ENCODE results near the gene HMGCLL1. TPM values are rescaled to one million over a fixed set of nuclear protein-coding genes. Genes with fewer than 3 reads are reported as not detected.

The HMGCLL1 gene
- total and polyA plus RNA-seq, 7 donors = 0.32 to 1.3 (median 0.56) TPM

DNA sequence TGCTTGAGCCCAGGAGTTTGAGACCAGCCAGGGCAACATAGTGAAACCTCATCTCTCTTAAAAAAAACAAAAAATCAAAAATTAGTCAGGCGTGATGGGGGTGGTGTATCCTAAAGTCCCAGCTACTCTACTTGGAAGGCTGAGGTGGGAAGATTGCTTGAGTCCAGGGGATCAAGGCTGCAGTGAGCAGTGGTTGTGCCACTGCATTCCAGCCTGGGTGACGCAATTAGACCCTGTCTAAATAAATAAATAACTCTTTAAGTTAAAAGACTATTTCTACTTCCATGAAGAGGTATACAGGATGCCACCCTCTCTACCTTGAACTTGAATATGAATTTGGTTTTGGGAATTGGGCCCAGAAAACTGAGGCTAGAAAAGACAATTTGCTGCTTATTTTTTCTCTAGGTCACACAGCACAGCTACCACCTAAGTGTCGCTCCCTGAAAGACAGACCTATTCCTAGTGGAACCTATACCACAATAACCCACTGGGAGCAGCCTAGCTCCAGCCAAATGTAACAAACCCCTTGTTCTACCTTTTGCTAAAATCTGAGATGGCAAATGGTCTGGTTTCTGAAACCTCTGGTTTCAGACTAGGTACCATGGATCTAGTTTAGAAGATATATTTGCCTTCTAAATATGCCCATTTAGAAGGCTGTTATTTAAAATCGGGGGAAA is 35.2 kb downstream of the HMGCLL1 start:
- ATAC-seq = no peak
- Histone ChIP-seq H3K36me3 (ENCODE audit: insufficient read depth in 1 of 2, low read depth in 1 of 2) (no peaks in the 10 kb centered on the region), H3K4me3 (no peak overlapping the region), H3K27ac (no peak overlapping the region), H3K27me3 (ENCODE audit: insufficient read depth in 3 of 3, low read length in 2 of 3) (no peaks in the 10 kb centered on the region), H3K4me1 (no peaks in the 10 kb centered on the region), H3K9me3 (peaks cover 3% of the 10 kb centered on the region)
- 81 to 86% (median 81%) methylated on average over 4 of the region's 4 CpGs for WGBS, 3 donors
- intact Hi-C loops (cut with DNase I) = no loop called here
- TF ChIP-seq, protein P1, sequence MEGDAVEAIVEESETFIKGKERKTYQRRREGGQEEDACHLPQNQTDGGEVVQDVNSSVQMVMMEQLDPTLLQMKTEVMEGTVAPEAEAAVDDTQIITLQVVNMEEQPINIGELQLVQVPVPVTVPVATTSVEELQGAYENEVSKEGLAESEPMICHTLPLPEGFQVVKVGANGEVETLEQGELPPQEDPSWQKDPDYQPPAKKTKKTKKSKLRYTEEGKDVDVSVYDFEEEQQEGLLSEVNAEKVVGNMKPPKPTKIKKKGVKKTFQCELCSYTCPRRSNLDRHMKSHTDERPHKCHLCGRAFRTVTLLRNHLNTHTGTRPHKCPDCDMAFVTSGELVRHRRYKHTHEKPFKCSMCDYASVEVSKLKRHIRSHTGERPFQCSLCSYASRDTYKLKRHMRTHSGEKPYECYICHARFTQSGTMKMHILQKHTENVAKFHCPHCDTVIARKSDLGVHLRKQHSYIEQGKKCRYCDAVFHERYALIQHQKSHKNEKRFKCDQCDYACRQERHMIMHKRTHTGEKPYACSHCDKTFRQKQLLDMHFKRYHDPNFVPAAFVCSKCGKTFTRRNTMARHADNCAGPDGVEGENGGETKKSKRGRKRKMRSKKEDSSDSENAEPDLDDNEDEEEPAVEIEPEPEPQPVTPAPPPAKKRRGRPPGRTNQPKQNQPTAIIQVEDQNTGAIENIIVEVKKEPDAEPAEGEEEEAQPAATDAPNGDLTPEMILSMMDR (IDR thresholded peaks at IDR 0.05) = no peak
- DNase-seq = no peak

DNA sequence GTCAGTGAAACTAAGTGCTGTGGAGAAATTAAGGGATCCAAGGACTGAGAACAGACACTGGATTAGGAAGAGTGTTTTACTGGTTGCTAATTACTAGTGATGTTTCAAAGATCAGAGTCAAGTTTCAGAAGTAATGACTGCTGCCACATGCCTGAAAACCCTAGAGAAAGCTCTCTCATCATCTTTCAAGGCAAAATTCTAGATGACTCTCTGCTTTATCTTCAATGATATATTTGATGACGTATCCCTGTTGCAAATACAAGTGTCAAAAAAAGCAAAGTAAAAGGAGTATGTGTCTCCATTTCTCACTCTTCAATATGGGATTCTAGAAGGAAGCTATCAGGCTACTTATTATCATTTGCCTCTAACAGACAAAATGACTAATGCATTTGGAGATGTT is 38.0 kb downstream of the HMGCLL1 start:
- Histone ChIP-seq H3K27me3 (ENCODE audit: insufficient read depth in 3 of 3, low read length in 2 of 3) (no peaks in the 10 kb centered on the region), H3K4me1 (no peaks in the 10 kb centered on the region), H3K9me3 (peaks cover 3% of the 10 kb centered on the region), H3K4me3 (no peak overlapping the region), H3K36me3 (ENCODE audit: insufficient read depth in 1 of 2, low read depth in 1 of 2) (no peaks in the 10 kb centered on the region), H3K27ac (no peak overlapping the region)
- ATAC-seq (no peak), DNase-seq (no peak)
- intact Hi-C loops (cut with DNase I) = no loop called here
- whole genome bisulfite sequencing, 3 donors = 66 to 81% (median 77%) methylated on average over 1 of the region's 1 CpG
- TF ChIP-seq, protein P1 (IDR thresholded peaks at IDR 0.05) = no peak

DNA sequence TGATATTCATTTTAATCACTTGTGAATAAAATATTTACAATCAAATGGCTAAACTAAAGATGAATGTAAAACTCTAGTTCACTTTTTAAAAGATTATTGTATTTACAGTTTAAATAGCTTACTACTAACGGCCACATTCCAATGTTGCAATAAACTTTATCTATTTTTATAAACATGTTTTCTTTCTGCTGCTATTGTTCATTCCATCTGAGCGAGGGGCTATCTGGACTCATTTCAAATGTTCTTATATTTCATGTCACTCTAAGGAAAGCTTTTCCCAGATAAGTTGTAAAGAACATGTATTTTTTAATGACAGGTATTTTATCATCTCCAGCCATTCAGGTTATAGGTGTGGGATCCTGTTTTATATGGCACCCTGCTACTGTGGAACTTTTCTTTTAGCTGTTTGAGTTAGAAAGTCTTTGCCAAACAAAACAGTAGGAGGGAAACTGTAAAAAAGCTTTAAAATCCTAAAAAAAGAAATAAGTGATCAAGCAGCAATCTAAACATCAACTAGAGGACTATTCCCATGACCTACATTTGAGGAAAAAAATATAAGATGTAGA is 42.5 kb downstream of the HMGCLL1 start:
- DNase-seq = no peak
- TF ChIP-seq, protein P1 (IDR thresholded peaks at IDR 0.05) = no peak
- Histone ChIP-seq H3K36me3 (ENCODE audit: insufficient read depth in 1 of 2, low read depth in 1 of 2) (no peaks in the 10 kb centered on the region), H3K27me3 (ENCODE audit: insufficient read depth in 3 of 3, low read length in 2 of 3) (no peaks in the 10 kb centered on the region), H3K4me3 (no peak overlapping the region), H3K9me3 (peaks cover 3% of the 10 kb centered on the region), H3K27ac (no peak overlapping the region), H3K4me1 (no peaks in the 10 kb centered on the region)
- intact Hi-C loops (cut with DNase I) = no loop called here
- 42 to 51% (median 49%) methylated on average over 2 of the region's 2 CpGs for WGBS, 3 donors
- ATAC-seq = no peak

DNA sequence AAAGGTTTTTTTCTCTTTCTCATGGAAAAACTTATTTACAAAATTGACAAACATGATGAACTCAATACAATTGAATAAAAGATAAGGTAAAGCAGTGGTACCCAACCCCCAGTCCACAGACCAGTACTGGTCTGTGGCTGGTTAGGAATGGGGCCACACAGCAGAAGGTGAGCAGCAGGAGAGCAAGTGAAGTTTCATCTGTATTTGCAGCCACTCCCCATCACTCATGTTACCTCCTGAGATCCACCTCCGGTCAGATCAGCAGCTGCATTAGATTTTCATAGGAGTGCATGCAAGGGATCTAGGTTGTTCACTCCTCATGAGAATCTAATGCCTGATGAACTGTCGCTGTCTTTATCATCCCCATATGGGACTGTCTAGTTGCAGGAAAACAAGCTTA is 47.5 kb downstream of the HMGCLL1 start:
- H3K27ac ChIP-seq = no peak overlapping the region
- whole genome bisulfite sequencing, 3 donors = 76 to 82% (median 78%) methylated on average over 2 of the region's 2 CpGs

More for the DNA sequence above, 47.5 kb downstream of the HMGCLL1 start:
- TF ChIP-seq, protein P1 (IDR thresholded peaks at IDR 0.05) = no peak
- intact Hi-C loops (cut with DNase I) = no loop called here
- ATAC-seq (no peak), DNase-seq (no peak)
- Histone ChIP-seq H3K4me1 (no peaks in the 10 kb centered on the region), H3K36me3 (ENCODE audit: insufficient read depth in 1 of 2, low read depth in 1 of 2) (no peaks in the 10 kb centered on the region), H3K9me3 (no peaks in the 10 kb centered on the region), H3K4me3 (no peak overlapping the region), H3K27me3 (ENCODE audit: insufficient read depth in 3 of 3, low read length in 2 of 3) (no peaks in the 10 kb centered on the region)

Measured in psoas muscle (tissue), 8 donors.